ENCODE results near the gene PIGC.

Gene PIGC

GRCh38 chr1:172443666-172444453 is at the start of gene PIGC:
PIGC (minus strand) TSS chr1:172444069; CDS start chr1:172442622, 1,447 bp downstream.
- DNase-seq = peak; percentile 95

- no peak for DNase-seq
These were observed 48.6 kb upstream of the PIGC start for GRCh38 chr1:172492421-172492820.

GRCh38 chr1:172489847-172490246 is 46.0 kb upstream of the PIGC start:
- no peak for DNase-seq

- no peak for DNase-seq
These were observed 44.5 kb upstream of the PIGC start for GRCh38 chr1:172488393-172488792.

- DNase-seq = peak; percentile 26
These were observed 43.7 kb upstream of the PIGC start for GRCh38 chr1:172487550-172487949.

- peak; percentile 41 for DNase-seq
These were observed 43.1 kb upstream of the PIGC start for GRCh38 chr1:172486805-172487454.

GRCh38 chr1:172485626-172486025 is 41.8 kb upstream of the PIGC start:
- no peak for DNase-seq

- DNase-seq = no peak
These were observed 40.4 kb upstream of the PIGC start for GRCh38 chr1:172484252-172484651.

- no peak for DNase-seq
These were observed 39.6 kb upstream of the PIGC start for GRCh38 chr1:172483448-172483847.

GRCh38 chr1:172482044-172482443 is 38.2 kb upstream of the PIGC start:
- no peak for DNase-seq

GRCh38 chr1:172480431-172480830 is 36.6 kb upstream of the PIGC start:
- DNase-seq = no peak

- no peak for DNase-seq
These were observed 34.6 kb upstream of the PIGC start for GRCh38 chr1:172478485-172478884.

- no peak for DNase-seq
These were observed 33.9 kb upstream of the PIGC start for GRCh38 chr1:172477741-172478140.

GRCh38 chr1:172477216-172477615 is 33.3 kb upstream of the PIGC start:
- no peak for DNase-seq

GRCh38 chr1:172476218-172476811 is 32.4 kb upstream of the PIGC start:
- DNase-seq = no peak

GRCh38 chr1:172473842-172474241 is 30.0 kb upstream of the PIGC start:
- no peak for DNase-seq

GRCh38 chr1:172473302-172473701 is 29.4 kb upstream of the PIGC start:
- peak; percentile 62 for DNase-seq

- no peak for DNase-seq
These were observed 28.6 kb upstream of the PIGC start for GRCh38 chr1:172472495-172472894.

GRCh38 chr1:172471666-172472065 is 27.8 kb upstream of the PIGC start:
- no peak for DNase-seq

GRCh38 chr1:172470149-172470548 is 26.3 kb upstream of the PIGC start:
- no peak for DNase-seq

- DNase-seq = no peak
These were observed 25.8 kb upstream of the PIGC start for GRCh38 chr1:172469717-172470116.

- DNase-seq = no peak
These were observed 24.4 kb upstream of the PIGC start for GRCh38 chr1:172468296-172468695.

GRCh38 chr1:172467446-172467845 is 23.6 kb upstream of the PIGC start:
- DNase-seq = no peak

GRCh38 chr1:172466795-172467407 is 23.0 kb upstream of the PIGC start:
- DNase-seq = no peak

Measured in OCI-M1 (cell line).